ENCODE results near the gene GDF3.

GRCh38 chr12:7647071-7647470 lies 48.5 kb downstream of the GDF3 start:
- TF ChIP-seq, protein P1, sequence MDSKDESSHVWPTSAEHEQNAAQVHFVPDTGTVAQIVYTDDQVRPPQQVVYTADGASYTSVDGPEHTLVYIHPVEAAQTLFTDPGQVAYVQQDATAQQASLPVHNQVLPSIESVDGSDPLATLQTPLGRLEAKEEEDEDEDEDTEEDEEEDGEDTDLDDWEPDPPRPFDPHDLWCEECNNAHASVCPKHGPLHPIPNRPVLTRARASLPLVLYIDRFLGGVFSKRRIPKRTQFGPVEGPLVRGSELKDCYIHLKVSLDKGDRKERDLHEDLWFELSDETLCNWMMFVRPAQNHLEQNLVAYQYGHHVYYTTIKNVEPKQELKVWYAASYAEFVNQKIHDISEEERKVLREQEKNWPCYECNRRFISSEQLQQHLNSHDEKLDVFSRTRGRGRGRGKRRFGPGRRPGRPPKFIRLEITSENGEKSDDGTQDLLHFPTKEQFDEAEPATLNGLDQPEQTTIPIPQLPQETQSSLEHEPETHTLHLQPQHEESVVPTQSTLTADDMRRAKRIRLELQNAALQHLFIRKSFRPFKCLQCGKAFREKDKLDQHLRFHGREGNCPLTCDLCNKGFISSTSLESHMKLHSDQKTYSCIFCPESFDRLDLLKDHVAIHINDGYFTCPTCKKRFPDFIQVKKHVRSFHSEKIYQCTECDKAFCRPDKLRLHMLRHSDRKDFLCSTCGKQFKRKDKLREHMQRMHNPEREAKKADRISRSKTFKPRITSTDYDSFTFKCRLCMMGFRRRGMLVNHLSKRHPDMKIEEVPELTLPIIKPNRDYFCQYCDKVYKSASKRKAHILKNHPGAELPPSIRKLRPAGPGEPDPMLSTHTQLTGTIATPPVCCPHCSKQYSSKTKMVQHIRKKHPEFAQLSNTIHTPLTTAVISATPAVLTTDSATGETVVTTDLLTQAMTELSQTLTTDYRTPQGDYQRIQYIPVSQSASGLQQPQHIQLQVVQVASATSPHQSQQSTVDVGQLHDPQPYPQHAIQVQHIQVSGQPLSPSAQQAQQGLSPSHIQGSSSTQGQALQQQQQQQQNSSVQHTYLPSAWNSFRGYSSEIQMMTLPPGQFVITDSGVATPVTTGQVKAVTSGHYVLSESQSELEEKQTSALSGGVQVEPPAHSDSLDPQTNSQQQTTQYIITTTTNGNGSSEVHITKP (IDR thresholded peaks at IDR 0.05; ENCODE audit: partially characterized antibody) = no peak
- TF ChIP-seq ESRRA (IDR thresholded peaks at IDR 0.05; ENCODE audit: borderline replicate concordance, low read depth) (no peak), FOXP1 (CRISPR knock-in tag; IDR thresholded peaks at IDR 0.05) (no peak), RBM22 (IDR thresholded peaks at IDR 0.05; ENCODE audit: low read depth, low read length, poor library complexity, severe bottlenecking) (no peak), BCLAF1 (IDR thresholded peaks at IDR 0.05; ENCODE audit: borderline replicate concordance in 1 of 2, control insufficient read depth in 1 of 2, low read depth in 2 of 2, low read length in 1 of 2) (no peak), POLR2A (conservative IDR thresholded peaks at IDR 0.05) (no peak), ZNF24 (IDR thresholded peaks at IDR 0.05) (no peak), ZNF274 (IDR thresholded peaks at IDR 0.05; ENCODE audit: borderline replicate concordance, low read depth, low read length) (no peak), CTCF (IDR thresholded peaks at IDR 0.05 in 2 of 3, conservative IDR thresholded peaks at IDR 0.05 in 1 of 3; ENCODE audit: insufficient read depth in 2 of 3, low read depth in 1 of 3, low read length in 3 of 3) (no peak)
